PC-3 (cell line): ENCODE measurements around the gene CCDC71L. TPM values are rescaled to one million over a fixed set of nuclear protein-coding genes. Genes with fewer than 3 reads are reported as not detected.
"Not testable (repeated sequence)": the region's sequence is repeated elsewhere in the genome, so short reads cannot be mapped to it uniquely, and the experiment has no call there.

Experiments used
- ATAC-seq: fragments of 200-7000 bp; cut with Tn5 transposase; 2 replicates; pipeline ENCODE4 v1.9.1; 2020; ENCODE audit warnings: mild to moderate bottlenecking, moderate library complexity
- BruUV-seq: library from RNA; stranded (reverse); fragments of 400-500 nt; replicated peaks from 2 replicates; lab custom pipeline; 2021; lab: Mats Ljungman, UMichigan
- CTCF ChIA-PET: fragments of 300-600 bp; sonication (Branson Sonifier 250); formaldehyde crosslinking; loops from one replicate; lab custom pipeline; 2022; ENCODE audit warnings: antibody characterized with exemption; lab: Charles Lee
- POLR2A ChIA-PET: fragments of 300-600 bp; sonication (Branson Sonifier 250); formaldehyde crosslinking; loops from one replicate; lab custom pipeline; 2022; ENCODE audit warnings: antibody characterized with exemption; ENCODE audit not compliant: unreplicated experiment; lab: Charles Lee
- DNase-seq: peaks from one replicate; pipeline ENCODE4 v3.0.0-alpha.2; 2015
- H2AFZ ChIP-seq: fragments of 300-600 bp; sonication (generic); 2 replicates; pipeline ENCODE4 v1.6.0; 2016; ENCODE audit warnings: antibody characterized with exemption, low read length
- H3F3A ChIP-seq: fragments of 300-600 bp; sonication (generic); one replicate; pipeline ENCODE4 v1.6.0; 2017; ENCODE audit warnings: antibody characterized with exemption, low read length, control low read depth, mild to moderate bottlenecking; ENCODE audit not compliant: unreplicated experiment
- H3K27ac ChIP-seq: fragments of 300-600 bp; sonication (generic); 2 replicates; pipeline ENCODE4 v1.5.1; 2016; ENCODE audit warnings: mild to moderate bottlenecking, low read length
- H3K27me3 ChIP-seq: fragments of 300-600 bp; sonication (generic); 2 replicates; pipeline ENCODE4 v1.6.1; 2016; ENCODE audit warnings: low read length, mixed read lengths
- H3K36me3 ChIP-seq: fragments of 300-600 bp; sonication (generic); 2 replicates; pipeline ENCODE4 v1.6.1; 2016; ENCODE audit warnings: low read depth, mixed run types, low read length, mixed read lengths
- H3K4me1 ChIP-seq: fragments of 300-600 bp; sonication (generic); 2 replicates; pipeline ENCODE4 v1.5.1; 2016; ENCODE audit warnings: low read length; ENCODE audit not compliant: insufficient read depth
- H3K4me2 ChIP-seq: fragments of 300-600 bp; sonication (generic); 2 replicates; pipeline ENCODE4 v1.6.0; 2016; ENCODE audit warnings: low read length
- H3K4me3 ChIP-seq: fragments of 300-600 bp; sonication (generic); 2 replicates; pipeline ENCODE4 v1.5.1; 2016; ENCODE audit warnings: mild to moderate bottlenecking, low read length, mixed read lengths
- H3K79me2 ChIP-seq: fragments of 300-600 bp; sonication (generic); 2 replicates; pipeline ENCODE4 v1.6.1; 2017; ENCODE audit warnings: low read length, mixed read lengths
- H3K9ac ChIP-seq: fragments of 300-600 bp; sonication (generic); 2 replicates; pipeline ENCODE4 v1.6.0; 2016; ENCODE audit warnings: mild to moderate bottlenecking, low read length
- H3K9me2 ChIP-seq: fragments of 300-600 bp; sonication (generic); replicated peaks from 2 replicates; pipeline ENCODE4 v1.6.1; 2016; ENCODE audit warnings: mixed run types, low read length, mixed read lengths
- H3K9me3 ChIP-seq: fragments of 300-600 bp; sonication (generic); 2 replicates; pipeline ENCODE4 v1.6.1; 2016; ENCODE audit warnings: low read length, mixed read lengths
- H4K20me1 ChIP-seq: fragments of 300-600 bp; sonication (generic); 2 replicates; pipeline ENCODE4 v1.6.1; 2016; ENCODE audit warnings: low read length, mixed read lengths
- CTCF ChIP-seq: fragments of 300-600 bp; sonication (generic); conservative IDR thresholded peaks from 2 replicates; pipeline ENCODE4 v1.5.1; 2017; ENCODE audit warnings: antibody characterized with exemption, low read depth, mild to moderate bottlenecking, low read length
- EZH2 ChIP-seq: fragments of 300-600 bp; sonication (generic); IDR thresholded peaks from one replicate; pipeline ENCODE4 v1.6.1; 2017; ENCODE audit warnings: antibody characterized with exemption, mild to moderate bottlenecking, low read length; ENCODE audit not compliant: unreplicated experiment
- EZH2phosphoT487 ChIP-seq: fragments of 300-600 bp; sonication (generic); IDR thresholded peaks from 2 replicates; pipeline ENCODE4 v1.6.1; 2018; ENCODE audit warnings: mild to moderate bottlenecking, antibody characterized with exemption, low read length, borderline replicate concordance
- intact Hi-C: fragments of 100-400 bp; cut with micrococcal nuclease; formaldehyde crosslinking; loops from 2 replicates; pipeline ENCODE4 v1.9.0; 2023
- total RNA-seq: library from RNA; depleted of rRNA; stranded (reverse); fragments of >200 nt; gene quantifications from 2 replicates; pipeline ENCODE4 v1.2.3, GENCODE V29; 2014

The CCDC71L gene
- total RNA-seq, 1 experiment from 2014 or later: 28.6 TPM

DNA sequence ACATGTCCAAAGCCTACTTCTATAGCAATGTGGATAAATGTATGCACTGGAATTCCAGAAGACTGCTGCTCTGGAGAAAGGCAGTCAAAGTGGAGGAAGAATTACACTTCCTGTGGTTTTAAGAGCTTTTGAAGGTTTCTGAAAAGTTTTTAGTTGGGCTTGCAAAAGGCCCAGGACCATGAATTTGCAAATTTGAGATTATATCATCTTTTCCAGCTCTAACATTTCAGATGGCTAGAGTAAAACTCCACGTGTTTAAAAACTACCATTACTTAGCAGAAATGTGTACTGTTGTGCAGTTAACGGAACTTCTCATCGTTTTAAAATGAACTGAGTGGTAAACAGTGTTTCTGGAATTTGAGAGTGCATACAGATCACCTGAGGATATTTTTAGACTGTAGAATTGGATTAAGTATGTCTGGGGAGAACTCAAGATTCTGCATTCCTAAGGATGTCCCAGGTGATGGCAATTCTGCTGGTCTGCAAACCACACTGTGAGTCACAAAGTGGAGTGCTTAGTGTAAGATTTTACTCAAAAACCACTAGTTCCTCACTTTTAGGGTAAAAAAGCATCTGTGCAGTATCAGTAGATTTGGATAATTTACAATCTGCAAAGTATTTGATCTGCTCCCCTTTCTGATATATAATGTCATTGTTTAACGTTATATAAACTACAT lies 32.9 kb upstream of the CCDC71L start:
- Histone ChIP-seq H3K9ac (no peak overlapping the region), H3F3A (no peaks in the 10 kb centered on the region), H3K27me3 (no peaks in the 10 kb centered on the region), H2AFZ (no peak overlapping the region), H3K4me3 (no peak overlapping the region), H3K9me3 (peaks cover 3% of the 10 kb centered on the region; the same call in 1 of the 2 replicates), H3K4me1 (no peaks in the 10 kb centered on the region), H3K9me2 (no peaks in the 10 kb centered on the region), H4K20me1 (no peaks in the 10 kb centered on the region), H3K27ac (no peak overlapping the region), H3K79me2 (no peaks in the 10 kb centered on the region), H3K4me2 (no peak overlapping the region), H3K36me3 (no peaks in the 10 kb centered on the region)
- ATAC-seq (no peak; the same call in 1 of the 2 replicates), DNase-seq (peak; percentile 18)
- intact Hi-C loops: no loop called here
- CTCF ChIA-PET: no interaction called here
- BruUV-seq: no TSS peak
- TF ChIP-seq EZH2 (no peak), EZH2phosphoT487 (no peak), CTCF (no peak)
- POLR2A ChIA-PET: no interaction called here

DNA sequence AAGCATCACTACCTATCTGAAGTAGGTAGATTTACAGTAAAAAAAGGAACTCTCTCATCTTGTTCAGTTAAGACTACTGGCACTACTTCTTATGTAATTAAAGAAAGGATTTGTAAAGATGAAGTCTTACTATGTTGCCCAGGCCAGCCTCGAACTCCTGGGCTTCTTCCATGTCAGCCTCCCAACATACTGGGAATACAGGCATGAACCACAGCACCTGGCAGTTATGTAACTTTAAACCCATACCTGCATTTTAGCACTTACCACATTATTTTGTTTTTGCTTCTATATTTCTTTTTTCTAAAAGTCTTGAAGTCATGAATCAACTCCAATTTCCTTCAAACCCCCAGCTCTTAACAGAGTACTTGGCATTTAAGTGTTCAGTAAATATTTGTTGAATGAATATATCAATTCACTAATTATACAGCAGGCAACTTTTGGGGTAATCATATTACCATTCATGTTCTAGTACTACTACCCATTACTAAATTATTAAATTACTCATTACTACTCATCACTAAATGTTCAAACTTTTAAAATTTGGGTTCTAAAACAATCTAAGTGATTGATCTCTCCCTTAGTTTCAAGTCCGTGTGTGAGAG lies 31.6 kb upstream of the CCDC71L start:
- Histone ChIP-seq H3K9me3 (no peaks in the 10 kb centered on the region), H3K27ac (no peak overlapping the region), H2AFZ (no peak overlapping the region), H3K79me2 (no peaks in the 10 kb centered on the region), H3K4me3 (no peak overlapping the region), H3K4me1 (no peaks in the 10 kb centered on the region), H3K27me3 (no peaks in the 10 kb centered on the region), H3F3A (no peaks in the 10 kb centered on the region), H4K20me1 (no peaks in the 10 kb centered on the region), H3K9ac (no peak overlapping the region), H3K36me3 (no peaks in the 10 kb centered on the region), H3K4me2 (no peak overlapping the region), H3K9me2 (no peaks in the 10 kb centered on the region)
- ChIA-PET POLR2A (no interaction called here), CTCF (no interaction called here)
- no peak for TF ChIP-seq EZH2phosphoT487
- TF ChIP-seq EZH2: no peak
- no peak for TF ChIP-seq CTCF
- no peak for ATAC-seq
- BruUV-seq: no TSS peak
- intact Hi-C loops: no loop called here
- no peak for DNase-seq

DNA sequence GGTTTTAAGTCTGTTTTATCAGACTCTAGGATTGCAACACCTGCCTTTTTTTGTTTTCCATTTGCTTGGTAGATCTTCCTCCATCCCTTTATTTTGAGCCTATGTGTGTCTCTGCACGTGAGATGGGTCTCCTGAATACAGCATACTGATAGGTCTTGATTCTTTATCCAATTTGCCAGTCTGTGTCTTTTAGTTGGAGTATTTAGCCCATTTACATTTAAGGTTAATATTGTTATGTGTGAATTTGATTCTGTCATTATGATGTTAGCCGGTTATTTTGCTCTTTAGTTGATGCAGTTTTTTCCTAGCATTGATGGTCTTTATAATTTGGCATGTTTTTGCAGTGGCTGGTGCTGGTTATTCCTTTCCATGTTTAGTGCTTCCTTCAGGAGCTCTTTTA lies 27.2 kb upstream of the CCDC71L start:
- H3K9ac ChIP-seq, H4K20me1 ChIP-seq, H3K79me2 ChIP-seq, H3K9me3 ChIP-seq, H2AFZ ChIP-seq, intact Hi-C loops, H3K4me1 ChIP-seq, H3K4me3 ChIP-seq, BruUV-seq, H3K27ac ChIP-seq, H3F3A ChIP-seq, DNase-seq, H3K36me3 ChIP-seq, POLR2A ChIA-PET, CTCF ChIA-PET, H3K9me2 ChIP-seq, ATAC-seq, H3K4me2 ChIP-seq, H3K27me3 ChIP-seq: not testable (repeated sequence)
